Mucosa of stomach (tissue), 1 donor: ENCODE data around the gene ZCCHC14.

ENCODE experiments used
- H3K27me3 ChIP-seq: one replicate; pipeline ENCODE4 v1.7.0; 2013; ENCODE audit warnings: mild to moderate bottlenecking, low read length; ENCODE audit not compliant: control insufficient read depth, insufficient read depth
- H3K36me3 ChIP-seq: one replicate; pipeline ENCODE4 v1.7.0; 2013; ENCODE audit warnings: low read length; ENCODE audit not compliant: control insufficient read depth, insufficient read depth
- H3K4me1 ChIP-seq: one replicate; pipeline ENCODE4 v1.7.0; 2013; ENCODE audit warnings: mild to moderate bottlenecking, low read length; ENCODE audit not compliant: control insufficient read depth, insufficient read depth
- H3K4me3 ChIP-seq: one replicate; pipeline ENCODE4 v1.7.0; 2013; ENCODE audit warnings: low read length
- H3K9ac ChIP-seq: one replicate; pipeline ENCODE4 v1.7.0; 2013; ENCODE audit warnings: mild to moderate bottlenecking, low read length, moderate library complexity
- H3K9me3 ChIP-seq: one replicate; pipeline ENCODE4 v1.7.0; 2013; ENCODE audit warnings: mild to moderate bottlenecking, low read length, moderate library complexity; ENCODE audit not compliant: control insufficient read depth
- donor health status: Pancreatic carcinoma.

ZCCHC14 gene

GRCh38 chr16:87492721-87493607 is at the start of gene ZCCHC14:
TSS of gene ZCCHC14 (minus strand) at chr16:87493024. CDS start at chr16:87492238, 786 bp downstream.
- Histone ChIP-seq H3K36me3 (no peaks in the 10 kb centered on the region), H3K4me3 (peak within 1 kb of the TSS; percentile 50), H3K9me3 (no peaks in the 10 kb centered on the region), H3K9ac (peak within 1 kb of the TSS; percentile 43), H3K4me1 (peaks cover 27% of the 10 kb centered on the region), H3K27me3 (no peaks in the 10 kb centered on the region)

- no peaks in the 10 kb centered on the region for H3K36me3 ChIP-seq
- H3K4me3 ChIP-seq, result no peak overlapping the region
- peaks cover 5% of the 10 kb centered on the region for H3K4me1 ChIP-seq
- H3K9ac ChIP-seq, result no peak overlapping the region
- H3K9me3 ChIP-seq, result no peaks in the 10 kb centered on the region
- H3K27me3 ChIP-seq, result peaks cover 22% of the 10 kb centered on the region
Measured at GRCh38 chr16:87541872-87542234, 49.0 kb upstream of the ZCCHC14 start.

GRCh38 chr16:87541147-87541871 is 48.5 kb upstream of the ZCCHC14 start:
- H3K27me3 ChIP-seq, result peaks cover 22% of the 10 kb centered on the region
- H3K4me1 ChIP-seq, result peaks cover 5% of the 10 kb centered on the region
- H3K9me3 ChIP-seq, result no peaks in the 10 kb centered on the region
- H3K36me3 ChIP-seq, result no peaks in the 10 kb centered on the region
- no peak overlapping the region for H3K9ac ChIP-seq
- no peak overlapping the region for H3K4me3 ChIP-seq

GRCh38 chr16:87540897-87541146 is 48.0 kb upstream of the ZCCHC14 start:
- Histone ChIP-seq H3K9ac (no peak overlapping the region), H3K36me3 (no peaks in the 10 kb centered on the region), H3K4me1 (peaks cover 10% of the 10 kb centered on the region), H3K9me3 (no peaks in the 10 kb centered on the region), H3K27me3 (peaks cover 22% of the 10 kb centered on the region), H3K4me3 (no peak overlapping the region)

- H3K4me3 ChIP-seq, result no peak overlapping the region
- peaks cover 22% of the 10 kb centered on the region for H3K27me3 ChIP-seq
Measured at GRCh38 chr16:87540072-87540896, 47.5 kb upstream of the ZCCHC14 start.

GRCh38 chr16:87539113-87539512 is 46.3 kb upstream of the ZCCHC14 start:
- no peaks in the 10 kb centered on the region for H3K36me3 ChIP-seq
- H3K4me3 ChIP-seq, result no peak overlapping the region
- H3K9me3 ChIP-seq, result no peaks in the 10 kb centered on the region
- H3K9ac ChIP-seq, result no peak overlapping the region
- peaks cover 11% of the 10 kb centered on the region for H3K4me1 ChIP-seq
- peaks cover 22% of the 10 kb centered on the region for H3K27me3 ChIP-seq

More at GRCh38 chr16:87540072-87540896, 47.5 kb upstream of the ZCCHC14 start:
- no peaks in the 10 kb centered on the region for H3K36me3 ChIP-seq
- no peaks in the 10 kb centered on the region for H3K9me3 ChIP-seq
- peaks cover 11% of the 10 kb centered on the region for H3K4me1 ChIP-seq
- H3K9ac ChIP-seq, result no peak overlapping the region

GRCh38 chr16:87538594-87538993 is 45.8 kb upstream of the ZCCHC14 start:
- H3K9ac ChIP-seq, result no peak overlapping the region
- H3K27me3 ChIP-seq, result peaks cover 22% of the 10 kb centered on the region
- no peaks in the 10 kb centered on the region for H3K9me3 ChIP-seq

GRCh38 chr16:87538160-87538559 is 45.3 kb upstream of the ZCCHC14 start:
- Histone ChIP-seq H3K4me3 (no peak overlapping the region), H3K9ac (no peak overlapping the region), H3K9me3 (no peaks in the 10 kb centered on the region), H3K27me3 (peaks cover 24% of the 10 kb centered on the region), H3K36me3 (no peaks in the 10 kb centered on the region), H3K4me1 (peaks cover 11% of the 10 kb centered on the region)

More at GRCh38 chr16:87538594-87538993, 45.8 kb upstream of the ZCCHC14 start:
- Histone ChIP-seq H3K4me3 (no peak overlapping the region), H3K36me3 (no peaks in the 10 kb centered on the region), H3K4me1 (peaks cover 11% of the 10 kb centered on the region)

- Histone ChIP-seq H3K36me3 (no peaks in the 10 kb centered on the region), H3K4me1 (peaks cover 7% of the 10 kb centered on the region), H3K9me3 (no peaks in the 10 kb centered on the region), H3K4me3 (no peak overlapping the region), H3K9ac (no peak overlapping the region), H3K27me3 (peaks cover 20% of the 10 kb centered on the region)
Measured at GRCh38 chr16:87536795-87537142, 43.9 kb upstream of the ZCCHC14 start.

GRCh38 chr16:87535855-87536794 is 43.3 kb upstream of the ZCCHC14 start:
- Histone ChIP-seq H3K9ac (no peak overlapping the region), H3K4me3 (no peak overlapping the region), H3K36me3 (no peaks in the 10 kb centered on the region), H3K9me3 (no peaks in the 10 kb centered on the region), H3K4me1 (peaks cover 6% of the 10 kb centered on the region), H3K27me3 (peaks cover 20% of the 10 kb centered on the region)

GRCh38 chr16:87535457-87535854 is 42.6 kb upstream of the ZCCHC14 start:
- H3K4me3 ChIP-seq, result no peak overlapping the region
- H3K36me3 ChIP-seq, result no peaks in the 10 kb centered on the region
- no peak overlapping the region for H3K9ac ChIP-seq
- H3K27me3 ChIP-seq, result peaks cover 13% of the 10 kb centered on the region
- peaks cover 6% of the 10 kb centered on the region for H3K4me1 ChIP-seq
- no peaks in the 10 kb centered on the region for H3K9me3 ChIP-seq
